GM12878 (cell line): ENCODE measurements around the gene PPP4C. TPM values are rescaled to one million over a fixed set of nuclear protein-coding genes. Genes with fewer than 3 reads are reported as not detected.
A peak's percentile ranks its signal among the peaks of the same experiment; 100 is the strongest.

Source experiments
- ATAC-seq: fragments of 200-7000 bp; cut with Tn5 transposase; 3 replicates; pipeline ENCODE4 v1.9.1; 2020; ENCODE audit warnings: mild to moderate bottlenecking, moderate library complexity
- BruUV-seq: library from RNA; stranded (reverse); fragments of 400-500 nt; replicated peaks from 2 replicates; lab custom pipeline; 2021; lab: Mats Ljungman, UMichigan
- CTCF ChIA-PET: fragments of 300-600 bp; sonication (Branson Sonifier 250); formaldehyde crosslinking; extraction: SDS; loops from one replicate; lab custom pipeline; 2021; ENCODE audit warnings: inconsistent platforms; lab: Yijun Ruan, JAX
- POLR2A ChIA-PET: fragments of 350-600 bp; formaldehyde crosslinking; extraction: SDS; loops from one replicate; lab custom pipeline; 2021; ENCODE audit warnings: inconsistent platforms; lab: Charles Lee
- RAD21 ChIA-PET: fragments of 300-600 bp; sonication (Branson Sonifier 250); formaldehyde crosslinking; loops from one replicate; lab custom pipeline; 2023; ENCODE audit warnings: antibody characterized with exemption; ENCODE audit not compliant: unreplicated experiment; lab: Charles Lee
- SMC1A ChIA-PET: fragments of 300-600 bp; sonication (Branson Sonifier 250); formaldehyde crosslinking; loops from one replicate; lab custom pipeline; 2023; ENCODE audit not compliant: unreplicated experiment, uncharacterized antibody; lab: Charles Lee
- DNase-seq: peaks from one replicate; pipeline ENCODE4 v3.0.0-alpha.2; 2011; ENCODE audit warnings: low read depth, low spot score
- FAIRE-seq: peaks from 3 replicates; lab custom pipeline; 2011; peaks lifted over from hg19 to GRCh38; lab: Jason Lieb, UNC
- H2AFZ ChIP-seq: 2 replicates; pipeline ENCODE4 v1.6.0; 2011; ENCODE audit warnings: low read depth, low read length, control low read depth; ENCODE audit not compliant: control insufficient read depth
- H3K27ac ChIP-seq: 2 replicates; pipeline ENCODE4 v1.5.1; 2011; ENCODE audit warnings: control low read depth; ENCODE audit not compliant: control insufficient read depth, insufficient read depth
- H3K27me3 ChIP-seq, 2 experiments: replicated peaks in 1 of 2; 2 replicates each; pipeline versions ENCODE4 v1.6.0 to v1.6.1; 2011; ENCODE audit warnings: low read length in 1 of 2; ENCODE audit not compliant: control insufficient read depth in 2 of 2, insufficient read depth in 2 of 2
- H3K36me3 ChIP-seq, 2 experiments: 2 replicates each; pipeline ENCODE4 v1.5.1; 2011; ENCODE audit warnings: low read length in 1 of 2; ENCODE audit not compliant: control insufficient read depth in 2 of 2, insufficient read depth in 2 of 2
- H3K4me1 ChIP-seq: 2 replicates; pipeline ENCODE4 v1.6.1; 2011; ENCODE audit warnings: mild to moderate bottlenecking, low read length, moderate library complexity, mixed read lengths; ENCODE audit not compliant: control insufficient read depth, insufficient read depth
- H3K4me2 ChIP-seq: 2 replicates; pipeline ENCODE4 v1.6.0; 2011; ENCODE audit warnings: control low read depth; ENCODE audit not compliant: control insufficient read depth, insufficient read depth
- H3K4me3 ChIP-seq: fragments of 200-600 bp; sonication (generic); 2 replicates; pipeline ENCODE4 v1.5.1; 2016
- H3K79me2 ChIP-seq: 2 replicates; pipeline ENCODE4 v1.6.0; 2011; ENCODE audit warnings: low read length; ENCODE audit not compliant: control insufficient read depth, insufficient read depth
- H3K9ac ChIP-seq: 2 replicates; pipeline ENCODE4 v1.8.0; 2011; ENCODE audit warnings: low read length, control low read depth, mixed read lengths; ENCODE audit not compliant: control insufficient read depth, insufficient read depth
- H3K9me3 ChIP-seq: replicated peaks from 3 replicates; pipeline ENCODE4 v1.5.1; 2011; ENCODE audit warnings: mild to moderate bottlenecking, low read length; ENCODE audit not compliant: control insufficient read depth, insufficient read depth
- H4K20me1 ChIP-seq: 2 replicates; pipeline ENCODE4 v1.6.0; 2011; ENCODE audit not compliant: control insufficient read depth, insufficient read depth
- MEF2A ChIP-seq: IDR thresholded peaks from 2 replicates; pipeline ENCODE4 v1.6.1; 2011; ENCODE audit warnings: low read depth, mild to moderate bottlenecking, low read length, moderate library complexity; ENCODE audit not compliant: insufficient read depth
- NBN ChIP-seq: fragments of 450-650 bp; IDR thresholded peaks from 2 replicates; pipeline ENCODE4 v1.6.1; 2016
- POLR2A ChIP-seq: IDR thresholded peaks from 2 replicates; pipeline ENCODE4 v1.6.1; 2011; ENCODE audit warnings: low read depth, mild to moderate bottlenecking, low read length
- POLR2AphosphoS2 ChIP-seq: IDR thresholded peaks from 2 replicates; pipeline ENCODE4 v1.6.1; 2011; ENCODE audit warnings: low read depth, mild to moderate bottlenecking, low read length, improper control_type of control experiment, moderate library complexity
- POLR2AphosphoS5 ChIP-seq: IDR thresholded peaks from 2 replicates; pipeline ENCODE4 v1.6.1; 2011; ENCODE audit warnings: mild to moderate bottlenecking, low read length, inconsistent platforms
- POU2F2 ChIP-seq: IDR thresholded peaks from 3 replicates; pipeline ENCODE4 v1.6.1; 2011; ENCODE audit warnings: low read depth, mild to moderate bottlenecking, low read length, borderline replicate concordance
- RAD21 ChIP-seq: IDR thresholded peaks from 2 replicates; pipeline ENCODE4 v1.6.1; 2011; ENCODE audit warnings: mild to moderate bottlenecking, low read depth, low read length, moderate library complexity; ENCODE audit not compliant: insufficient read depth
- RCOR1 ChIP-seq: conservative IDR thresholded peaks from 2 replicates; pipeline ENCODE4 v1.6.1; 2012; ENCODE audit warnings: low read depth, low read length, improper control_type of control experiment
- SMC3 ChIP-seq: IDR thresholded peaks from 2 replicates; pipeline ENCODE4 v1.6.1; 2011; ENCODE audit warnings: low read length, improper control_type of control experiment, borderline replicate concordance
- ZZZ3 ChIP-seq: IDR thresholded peaks from 2 replicates; pipeline ENCODE4 v1.6.1; 2011; ENCODE audit warnings: low read depth; ENCODE audit not compliant: control insufficient read depth, insufficient read length
- WGBS: methylation state at CpG from one replicate; pipeline ENCODE4 v1.1.6; 2016; ENCODE audit warnings: low lambda C conversion rate; ENCODE audit not compliant: insufficient replicate concordance, insufficient coverage; ENCODE audit errors: missing lambda C conversion rate; 5-methylcytosine and 5-hydroxymethylcytosine counted together
- in situ Hi-C: fragments of 300-500 bp; cut with MboI; formaldehyde crosslinking; loops from 9 replicates; pipeline ENCODE4 v1.14.3; 2018; ENCODE audit warnings: mixed read lengths
- intact Hi-C: fragments of 100-400 bp; cut with micrococcal nuclease; formaldehyde crosslinking; loops from one replicate; pipeline ENCODE4 v1.14.2; 2022; ENCODE audit not compliant: unreplicated experiment
- polyA plus RNA-seq, 11 experiments: library from polyadenylated mRNA; depleted of rRNA in 4 of 11; unstranded in 6 of 11; stranded (reverse) in 5 of 11; fragments of >200 nt; fragmentation: Nextera tagmentation in 4 of 11; fragmentation: Illumina TruSeq in 1 of 11; extraction: Ambion mirVana in 4 of 11; extraction: Trizol in 1 of 11; gene quantifications; 1 replicate in 1 of 11; 2 replicates in 10 of 11; pipeline versions ENCODE4 v1.2.1 to v1.2.3, GENCODE V29; 2011 to 2016; ENCODE audit warnings: inconsistent platforms in 2 of 11, missing spikeins in 2 of 11, low read depth in 1 of 11
- total RNA-seq, 4 experiments: library from RNA; depleted of rRNA in 3 of 4; stranded (reverse); fragments of >200 nt in 3 of 4; fragmentation: Illumina TruSeq in 1 of 4; extraction: Trizol in 1 of 4; gene quantifications; 2 replicates each; pipeline versions ENCODE4 v1.2.1 to v1.2.3, GENCODE V29; 2013 to 2021
- TF ChIP-seq, protein P1 (sequence below), 3 experiments: IDR thresholded peaks in 2 of 3; conservative IDR thresholded peaks in 1 of 3; 2 replicates each; pipeline ENCODE4 v1.5.1; 2011; ENCODE audit warnings: low read depth in 3 of 3, low read length in 3 of 3, mild to moderate bottlenecking in 3 of 3, control low read depth in 2 of 3, moderate library complexity in 2 of 3, inconsistent platforms in 1 of 3, mixed read lengths in 1 of 3; ENCODE audit not compliant: control insufficient read depth in 2 of 3, insufficient read depth in 1 of 3; ENCODE audit errors: extremely low read depth in 1 of 3
- TF ChIP-seq, protein P2 (sequence below): fragments of 450-650 bp; IDR thresholded peaks from 2 replicates; pipeline ENCODE4 v1.6.1; 2017; ENCODE audit warnings: antibody characterized with exemption, mild to moderate bottlenecking, moderate library complexity
- TF ChIP-seq, protein P3 (sequence below): fragments of 450-650 bp; conservative IDR thresholded peaks from 2 replicates; pipeline ENCODE4 v1.6.1; 2017; ENCODE audit warnings: mild to moderate bottlenecking, moderate library complexity

Gene PPP4C
- total and polyA plus RNA-seq, 10 of the 15 experiments (the other 5 are each of a cell fraction or from before 2014, with no cell fraction given): 2.7 to 240 (median 124) TPM

DNA sequence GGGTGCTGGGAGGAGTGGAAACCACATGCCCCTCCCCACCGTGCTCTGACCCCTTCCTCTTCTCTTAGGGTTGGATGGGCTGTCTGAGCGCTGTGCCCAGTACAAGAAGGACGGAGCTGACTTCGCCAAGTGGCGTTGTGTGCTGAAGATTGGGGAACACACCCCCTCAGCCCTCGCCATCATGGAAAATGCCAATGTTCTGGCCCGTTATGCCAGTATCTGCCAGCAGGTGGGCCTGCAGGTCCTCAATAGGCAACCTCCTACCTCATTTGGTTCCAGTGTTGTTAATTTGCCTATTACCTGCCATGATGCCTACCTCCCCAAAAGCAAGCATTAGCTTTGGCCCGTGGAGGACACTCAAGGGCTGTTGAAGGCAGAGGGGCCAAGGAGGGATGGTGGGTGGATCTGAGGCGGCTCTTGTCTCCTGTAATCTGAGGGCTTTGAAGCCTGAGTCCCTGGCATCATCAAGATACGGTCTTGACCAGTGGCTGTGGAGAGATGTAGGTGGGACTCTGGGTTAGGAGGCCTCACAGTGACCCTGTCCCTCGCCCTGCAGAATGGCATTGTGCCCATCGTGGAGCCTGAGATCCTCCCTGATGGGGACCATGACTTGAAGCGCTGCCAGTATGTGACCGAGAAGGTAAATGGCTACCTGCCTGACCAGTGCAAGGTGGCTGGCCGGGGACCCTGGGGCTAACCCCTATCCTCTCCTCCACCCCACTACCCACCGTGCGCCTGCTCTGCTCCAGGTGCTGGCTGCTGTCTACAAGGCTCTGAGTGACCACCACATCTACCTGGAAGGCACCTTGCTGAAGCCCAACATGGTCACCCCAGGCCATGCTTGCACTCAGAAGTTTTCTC, 6.8 kb upstream of the PPP4C start:
- RAD21 ChIA-PET: no interaction called here
- no TSS peak for BruUV-seq
- DNase-seq (no peak), ATAC-seq (no peak), FAIRE-seq (no peak)
- CTCF ChIA-PET: interaction anchor here (8.5 kb wide), 1 partner anchor 23 kb away, joined by 77 read pairs; the partner anchor contains the start of gene TBX6
- POLR2A ChIA-PET: interaction anchor here (1.2 kb wide), 1 partner anchor 14 kb away, joined by 3 read pairs; no protein-coding TSS in a partner anchor
- Histone ChIP-seq H3K9ac (no peak overlapping the region), H3K36me3 (peaks cover 30 to 32% of the 10 kb centered on the region in 2 experiments), H3K4me3 (peak overlapping the region; percentile 49), H3K27ac (no peak overlapping the region), H3K4me2 (peak overlapping the region; percentile 66), H3K4me1 (peaks cover 23% of the 10 kb centered on the region), H3K79me2 (peaks cover 62% of the 10 kb centered on the region), H3K27me3 (no peaks in the 10 kb centered on the region), H2AFZ (no peak overlapping the region), H4K20me1 (peaks cover 24% of the 10 kb centered on the region), H3K9me3 (no peaks in the 10 kb centered on the region)
- intact Hi-C loops: no loop called here
- SMC1A ChIA-PET: no interaction called here
- in situ Hi-C loops: no loop called here
- 88% methylated on average over 17 of the region's 17 CpGs for WGBS
- TF ChIP-seq POLR2AphosphoS5 (peak; percentile 16; the same call in 1 of the 2 replicates), POU2F2 (peak; percentile 66; the same call in 1 of the 3 replicates), SMC3 (0 out of 2 replicates have a peak, but pooled peaks have one; percentile 3), RCOR1 (no peak), POLR2A (peak; percentile 33; the same call in 1 of the 2 replicates), ZZZ3 (no peak), POLR2AphosphoS2 (peak; percentile 6; the same call in 1 of the 2 replicates), NBN (no peak), MEF2A (no peak), RAD21 (peak; percentile 45)
- TF ChIP-seq, protein P1, sequence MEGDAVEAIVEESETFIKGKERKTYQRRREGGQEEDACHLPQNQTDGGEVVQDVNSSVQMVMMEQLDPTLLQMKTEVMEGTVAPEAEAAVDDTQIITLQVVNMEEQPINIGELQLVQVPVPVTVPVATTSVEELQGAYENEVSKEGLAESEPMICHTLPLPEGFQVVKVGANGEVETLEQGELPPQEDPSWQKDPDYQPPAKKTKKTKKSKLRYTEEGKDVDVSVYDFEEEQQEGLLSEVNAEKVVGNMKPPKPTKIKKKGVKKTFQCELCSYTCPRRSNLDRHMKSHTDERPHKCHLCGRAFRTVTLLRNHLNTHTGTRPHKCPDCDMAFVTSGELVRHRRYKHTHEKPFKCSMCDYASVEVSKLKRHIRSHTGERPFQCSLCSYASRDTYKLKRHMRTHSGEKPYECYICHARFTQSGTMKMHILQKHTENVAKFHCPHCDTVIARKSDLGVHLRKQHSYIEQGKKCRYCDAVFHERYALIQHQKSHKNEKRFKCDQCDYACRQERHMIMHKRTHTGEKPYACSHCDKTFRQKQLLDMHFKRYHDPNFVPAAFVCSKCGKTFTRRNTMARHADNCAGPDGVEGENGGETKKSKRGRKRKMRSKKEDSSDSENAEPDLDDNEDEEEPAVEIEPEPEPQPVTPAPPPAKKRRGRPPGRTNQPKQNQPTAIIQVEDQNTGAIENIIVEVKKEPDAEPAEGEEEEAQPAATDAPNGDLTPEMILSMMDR (IDR thresholded peaks at IDR 0.05 in 2 of 3, conservative IDR thresholded peaks at IDR 0.05 in 1 of 3; ENCODE audit: control insufficient read depth in 2 of 3, extremely low read depth in 1 of 3, insufficient read depth in 1 of 3, low read depth in 3 of 3, low read length in 3 of 3): peak; percentile 32 to 61 (median 48); a peak in 4 of 6 replicates
- TF ChIP-seq, protein P2, sequence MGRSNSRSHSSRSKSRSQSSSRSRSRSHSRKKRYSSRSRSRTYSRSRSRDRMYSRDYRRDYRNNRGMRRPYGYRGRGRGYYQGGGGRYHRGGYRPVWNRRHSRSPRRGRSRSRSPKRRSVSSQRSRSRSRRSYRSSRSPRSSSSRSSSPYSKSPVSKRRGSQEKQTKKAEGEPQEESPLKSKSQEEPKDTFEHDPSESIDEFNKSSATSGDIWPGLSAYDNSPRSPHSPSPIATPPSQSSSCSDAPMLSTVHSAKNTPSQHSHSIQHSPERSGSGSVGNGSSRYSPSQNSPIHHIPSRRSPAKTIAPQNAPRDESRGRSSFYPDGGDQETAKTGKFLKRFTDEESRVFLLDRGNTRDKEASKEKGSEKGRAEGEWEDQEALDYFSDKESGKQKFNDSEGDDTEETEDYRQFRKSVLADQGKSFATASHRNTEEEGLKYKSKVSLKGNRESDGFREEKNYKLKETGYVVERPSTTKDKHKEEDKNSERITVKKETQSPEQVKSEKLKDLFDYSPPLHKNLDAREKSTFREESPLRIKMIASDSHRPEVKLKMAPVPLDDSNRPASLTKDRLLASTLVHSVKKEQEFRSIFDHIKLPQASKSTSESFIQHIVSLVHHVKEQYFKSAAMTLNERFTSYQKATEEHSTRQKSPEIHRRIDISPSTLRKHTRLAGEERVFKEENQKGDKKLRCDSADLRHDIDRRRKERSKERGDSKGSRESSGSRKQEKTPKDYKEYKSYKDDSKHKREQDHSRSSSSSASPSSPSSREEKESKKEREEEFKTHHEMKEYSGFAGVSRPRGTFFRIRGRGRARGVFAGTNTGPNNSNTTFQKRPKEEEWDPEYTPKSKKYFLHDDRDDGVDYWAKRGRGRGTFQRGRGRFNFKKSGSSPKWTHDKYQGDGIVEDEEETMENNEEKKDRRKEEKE: no peak
- TF ChIP-seq, protein P3, sequence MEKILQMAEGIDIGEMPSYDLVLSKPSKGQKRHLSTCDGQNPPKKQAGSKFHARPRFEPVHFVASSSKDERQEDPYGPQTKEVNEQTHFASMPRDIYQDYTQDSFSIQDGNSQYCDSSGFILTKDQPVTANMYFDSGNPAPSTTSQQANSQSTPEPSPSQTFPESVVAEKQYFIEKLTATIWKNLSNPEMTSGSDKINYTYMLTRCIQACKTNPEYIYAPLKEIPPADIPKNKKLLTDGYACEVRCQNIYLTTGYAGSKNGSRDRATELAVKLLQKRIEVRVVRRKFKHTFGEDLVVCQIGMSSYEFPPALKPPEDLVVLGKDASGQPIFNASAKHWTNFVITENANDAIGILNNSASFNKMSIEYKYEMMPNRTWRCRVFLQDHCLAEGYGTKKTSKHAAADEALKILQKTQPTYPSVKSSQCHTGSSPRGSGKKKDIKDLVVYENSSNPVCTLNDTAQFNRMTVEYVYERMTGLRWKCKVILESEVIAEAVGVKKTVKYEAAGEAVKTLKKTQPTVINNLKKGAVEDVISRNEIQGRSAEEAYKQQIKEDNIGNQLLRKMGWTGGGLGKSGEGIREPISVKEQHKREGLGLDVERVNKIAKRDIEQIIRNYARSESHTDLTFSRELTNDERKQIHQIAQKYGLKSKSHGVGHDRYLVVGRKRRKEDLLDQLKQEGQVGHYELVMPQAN: no peak
